B cell (primary cell): ENCODE measurements around the gene BHLHE41.

ENCODE experiments used
- EZH2 ChIP-seq: IDR thresholded peaks from 2 replicates; pipeline ENCODE4 v1.6.1; 2012; ENCODE audit warnings: borderline replicate concordance, low read depth, mild to moderate bottlenecking, moderate library complexity, low read length; ENCODE audit not compliant: insufficient read depth, poor library complexity, severe bottlenecking
- TF ChIP-seq, protein P1 (sequence below): fragments of 200-600 bp; IDR thresholded peaks from one replicate; pipeline ENCODE4 v1.8.0; 2022; ENCODE audit warnings: antibody characterized with exemption, mild to moderate bottlenecking

DNA sequence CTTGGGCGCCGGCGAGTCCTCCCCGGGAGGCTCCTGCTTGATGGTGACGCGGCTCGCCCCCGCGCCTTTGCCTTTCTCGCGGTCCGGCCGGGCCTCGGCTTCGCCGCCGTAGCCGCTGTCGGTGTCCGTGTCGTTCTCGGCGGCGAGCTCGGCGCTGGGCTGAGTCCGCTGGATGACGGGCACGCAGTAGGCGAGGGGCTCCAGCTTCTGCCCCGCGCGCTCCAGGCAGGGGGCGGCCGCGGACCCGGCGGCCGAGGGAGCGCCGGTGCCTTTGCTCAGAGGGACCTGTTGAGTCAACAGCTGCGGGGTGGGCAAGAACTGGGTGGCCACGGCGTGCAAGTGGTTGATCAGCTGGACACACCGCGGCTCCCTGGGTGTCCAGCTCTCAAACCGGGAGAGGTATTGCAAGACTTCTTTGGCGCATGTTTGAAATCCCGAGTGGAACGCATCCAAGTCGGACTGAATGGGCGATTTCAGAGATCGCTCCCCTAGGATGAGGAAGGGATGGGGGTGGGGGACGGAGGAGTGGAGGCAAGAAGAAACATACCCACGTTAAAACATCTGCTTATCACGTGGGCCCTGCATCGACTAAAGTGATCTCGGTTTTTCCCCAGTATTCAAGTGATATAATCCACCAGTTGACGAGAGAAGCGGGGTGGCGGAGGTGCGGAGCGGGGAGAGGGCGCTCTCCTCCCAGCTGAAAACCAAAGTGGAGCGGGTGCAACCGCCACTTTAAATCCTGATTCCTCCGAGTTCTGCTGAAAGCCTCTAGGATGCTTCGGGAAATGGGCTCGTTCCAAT, 2.0 kb downstream of the BHLHE41 start:
- TF ChIP-seq, protein P1, sequence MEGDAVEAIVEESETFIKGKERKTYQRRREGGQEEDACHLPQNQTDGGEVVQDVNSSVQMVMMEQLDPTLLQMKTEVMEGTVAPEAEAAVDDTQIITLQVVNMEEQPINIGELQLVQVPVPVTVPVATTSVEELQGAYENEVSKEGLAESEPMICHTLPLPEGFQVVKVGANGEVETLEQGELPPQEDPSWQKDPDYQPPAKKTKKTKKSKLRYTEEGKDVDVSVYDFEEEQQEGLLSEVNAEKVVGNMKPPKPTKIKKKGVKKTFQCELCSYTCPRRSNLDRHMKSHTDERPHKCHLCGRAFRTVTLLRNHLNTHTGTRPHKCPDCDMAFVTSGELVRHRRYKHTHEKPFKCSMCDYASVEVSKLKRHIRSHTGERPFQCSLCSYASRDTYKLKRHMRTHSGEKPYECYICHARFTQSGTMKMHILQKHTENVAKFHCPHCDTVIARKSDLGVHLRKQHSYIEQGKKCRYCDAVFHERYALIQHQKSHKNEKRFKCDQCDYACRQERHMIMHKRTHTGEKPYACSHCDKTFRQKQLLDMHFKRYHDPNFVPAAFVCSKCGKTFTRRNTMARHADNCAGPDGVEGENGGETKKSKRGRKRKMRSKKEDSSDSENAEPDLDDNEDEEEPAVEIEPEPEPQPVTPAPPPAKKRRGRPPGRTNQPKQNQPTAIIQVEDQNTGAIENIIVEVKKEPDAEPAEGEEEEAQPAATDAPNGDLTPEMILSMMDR = peak; percentile 36
- peak; percentile 93 for TF ChIP-seq EZH2
